Tibial nerve (tissue), 4 donors: ENCODE results near the gene STN1.

Experiments
- CTCF ChIP-seq, 5 experiments: fragments of 200-600 bp in 3 of 5; fragments of 450-650 bp in 2 of 5; sonication (generic) in 3 of 5; IDR thresholded peaks; one replicate each; pipeline ENCODE4 v1.5.1; 2016 to 2019; ENCODE audit warnings: antibody characterized with exemption in 5 of 5, mild to moderate bottlenecking in 3 of 5, moderate library complexity in 2 of 5
- EP300 ChIP-seq, 2 donors: sonication (generic); formaldehyde crosslinking; IDR thresholded peaks; one replicate each; pipeline ENCODE4 v1.6.1; 2017; ENCODE audit warnings: antibody characterized with exemption in 2 of 2, mild to moderate bottlenecking in 1 of 2

DNA sequence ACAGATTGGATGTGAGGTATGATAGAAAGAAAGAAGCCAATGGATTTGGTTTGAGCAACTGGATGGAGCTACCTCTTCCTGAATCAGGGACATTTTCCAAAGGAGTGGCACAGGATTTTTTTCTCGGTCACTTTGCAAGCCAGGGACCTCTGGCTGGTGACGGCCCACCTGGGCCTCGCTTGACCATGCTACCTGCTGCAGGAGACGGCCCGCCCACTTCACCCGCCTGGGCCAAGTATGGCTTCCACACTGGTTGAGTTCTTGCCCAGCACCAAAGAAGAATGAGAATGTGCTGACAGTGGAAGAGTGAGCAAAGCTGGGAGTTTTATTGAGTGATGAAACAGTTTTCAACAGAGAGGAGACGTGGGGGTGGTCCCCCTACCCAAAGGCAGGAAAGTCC lies 38.2 kb downstream of the STN1 start:
- TF ChIP-seq CTCF (IDR thresholded peaks at IDR 0.05), result no peak
- TF ChIP-seq EP300 (IDR thresholded peaks at IDR 0.05), result no peak
